Heart left ventricle (tissue), 13 donors: ENCODE measurements around the gene TRPM2.

Source experiments
- CTCF ChIP-seq, 12 donors: fragments of 200-600 bp; sonication (generic) in 4 of 12; IDR thresholded peaks; one replicate each; pipeline versions ENCODE4 v1.5.0 to v1.8.0; 2018 to 2022; ENCODE audit warnings: antibody characterized with exemption in 12 of 12, mild to moderate bottlenecking in 5 of 12
- POLR2A ChIP-seq, 2 donors: fragments of 450-650 bp; IDR thresholded peaks; one replicate each; pipeline ENCODE4 v1.6.1; 2017; ENCODE audit warnings: antibody characterized with exemption in 2 of 2, mild to moderate bottlenecking in 2 of 2, moderate library complexity in 2 of 2
- donor health status: ischemic (EF 13 %, LVEDD 7.1; RV severe dilation, severe dysfunction).
- donor health status: DM: no; HTN: yes; CAD: no.
- donor health status: DM: no; HTN: no; CAD: no.
- donor health status: ischemic (EF 25% LVEDD 6.9; RV normal size, moderate dysfunction).
- donor health status: ischemic (EF 25% LVEDD 5.7; RV mildly dilated, moderate dysfunction).
- donor health status: ischemic (EF 35%, LVEDD 5.7; RV mildly dilated, moderate dysfunction).
- donor health status: nonischemic (EF 11% LVEDD 7.7; RV severe dilation, severe dysfunction).
- donor health status: DM: yes; HTN: yes; CAD: no.
- donor health status: PGD.
- donor health status: ischemic (EF 29% LVEDD 5.4; RV normal size, mild dysfunction).
- donor health status: nonischemic (EF 23%, LVEDD 6.1; RV moderate dilation, normal function).

GRCh38 chr21:44429894-44430293, 76.5 kb downstream of the TRPM2 start:
- TF ChIP-seq CTCF (IDR thresholded peaks at IDR 0.05), result no peak
- no peak for TF ChIP-seq POLR2A (IDR thresholded peaks at IDR 0.05)
